GM19025 (cell line): ENCODE measurements around the gene CST7.
"Not testable (repeated sequence)": the region's sequence is repeated elsewhere in the genome, so short reads cannot be mapped to it uniquely, and the experiment has no call there.

ENCODE experiments used
- ATAC-seq: cut with Tn5 transposase; IDR thresholded peaks from one replicate; pipeline ENCODE4 v1.9.1; 2021; ENCODE audit warnings: mild to moderate bottlenecking, low read depth, moderate library complexity; ENCODE audit not compliant: unreplicated experiment

The CST7 gene

GRCh38 chr20:24998631-24999445 is 49.8 kb downstream of the CST7 start:
- ATAC-seq = peak; percentile 52

DNA sequence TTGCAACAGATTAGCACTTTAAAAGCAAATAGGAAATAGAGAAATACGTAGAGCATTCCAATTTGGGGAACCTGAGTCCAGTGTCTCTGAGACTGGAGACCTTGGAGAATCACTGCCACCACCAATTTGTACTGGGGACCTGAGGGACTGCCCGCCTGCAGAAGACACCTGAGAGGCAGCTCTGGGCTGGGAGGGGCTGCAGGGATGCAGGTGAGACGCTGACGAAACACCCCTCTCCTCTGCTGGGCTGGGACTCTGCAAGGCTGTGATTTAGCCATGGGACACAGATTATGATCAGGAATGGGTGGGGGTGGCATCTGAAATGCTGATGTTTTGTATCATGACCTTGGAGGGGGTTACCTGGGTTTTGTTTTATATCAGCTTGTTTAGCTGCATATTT is 50.5 kb downstream of the CST7 start:
- no peak for ATAC-seq

GRCh38 chr20:25000268-25000801 is 51.3 kb downstream of the CST7 start:
- no peak for ATAC-seq

DNA sequence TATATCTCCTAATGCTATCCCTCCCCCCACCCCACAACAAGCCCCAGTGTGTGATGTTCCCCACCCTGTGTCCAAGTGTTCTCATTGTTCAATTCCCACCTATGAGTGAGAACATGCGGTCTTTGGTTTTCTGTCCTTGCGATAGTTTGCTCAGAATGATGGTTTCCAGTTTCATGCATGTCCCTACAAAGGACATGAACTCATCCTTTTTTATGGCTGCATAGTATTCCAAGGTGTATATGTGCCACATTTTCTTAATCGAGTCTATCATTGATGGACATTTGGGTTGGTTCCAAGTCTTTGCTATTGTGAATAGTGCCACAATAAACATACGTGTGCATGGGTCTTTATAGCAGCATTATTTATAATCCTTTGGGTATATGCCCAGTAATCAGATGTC is 52.3 kb downstream of the CST7 start:
- not testable (repeated sequence) for ATAC-seq

DNA sequence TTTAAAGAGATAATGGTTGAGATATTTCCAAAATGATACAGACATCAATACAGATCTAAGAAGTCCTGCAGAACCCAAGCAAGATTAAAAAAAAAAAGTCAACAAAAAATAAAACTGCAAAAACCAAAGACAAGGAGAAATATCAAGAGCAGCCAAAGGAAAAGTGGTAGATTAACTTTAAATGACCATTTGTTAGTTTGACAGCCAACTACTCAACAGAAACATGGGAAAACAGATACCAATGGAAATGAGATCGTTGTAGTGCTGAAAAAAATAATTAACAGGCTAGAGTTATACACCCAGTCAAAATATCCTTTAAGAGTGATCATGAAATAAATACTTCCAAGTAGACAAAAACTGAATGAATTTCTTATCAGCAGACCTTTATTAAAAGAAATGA is 53.9 kb downstream of the CST7 start:
- no peak for ATAC-seq

DNA sequence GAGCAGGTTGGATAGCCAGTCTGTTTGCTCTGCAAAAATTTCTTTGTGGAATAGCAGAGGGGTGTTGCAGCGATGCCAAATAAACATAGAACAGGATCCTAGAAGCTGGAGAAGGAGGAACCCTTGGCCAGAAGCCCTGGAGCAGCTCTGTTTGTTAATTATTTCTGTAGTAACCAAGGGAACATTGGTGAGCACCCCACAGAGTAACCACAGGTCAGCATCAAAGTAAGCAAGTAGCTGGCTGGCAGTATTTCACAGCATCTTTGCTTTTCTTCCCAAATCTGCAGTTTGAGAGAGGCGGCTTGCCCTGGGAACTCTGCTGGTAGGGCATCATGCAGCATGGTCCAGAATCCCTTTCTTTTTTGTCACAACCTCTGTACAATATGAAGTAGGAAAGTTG is 56.2 kb downstream of the CST7 start:
- no peak for ATAC-seq

DNA sequence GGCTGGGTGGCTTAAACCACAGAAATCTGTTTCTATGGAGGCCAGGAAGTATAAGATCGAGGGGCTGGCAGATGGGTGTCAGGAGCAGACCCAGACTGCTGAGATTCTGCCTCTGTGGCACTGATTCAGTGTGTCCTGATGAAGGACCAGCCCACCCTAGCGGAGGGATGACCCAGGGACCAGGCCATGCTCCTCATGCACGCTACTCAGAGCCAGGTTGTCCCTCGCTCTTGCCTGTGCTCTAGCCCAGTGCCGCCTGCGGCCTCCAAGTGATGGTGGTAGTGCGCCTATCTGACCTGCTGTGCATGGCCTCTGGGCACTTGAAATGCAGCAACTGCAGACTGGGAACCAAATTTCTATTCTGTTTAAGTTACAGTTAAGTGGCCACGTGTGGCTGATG is 56.6 kb downstream of the CST7 start:
- ATAC-seq = no peak

DNA sequence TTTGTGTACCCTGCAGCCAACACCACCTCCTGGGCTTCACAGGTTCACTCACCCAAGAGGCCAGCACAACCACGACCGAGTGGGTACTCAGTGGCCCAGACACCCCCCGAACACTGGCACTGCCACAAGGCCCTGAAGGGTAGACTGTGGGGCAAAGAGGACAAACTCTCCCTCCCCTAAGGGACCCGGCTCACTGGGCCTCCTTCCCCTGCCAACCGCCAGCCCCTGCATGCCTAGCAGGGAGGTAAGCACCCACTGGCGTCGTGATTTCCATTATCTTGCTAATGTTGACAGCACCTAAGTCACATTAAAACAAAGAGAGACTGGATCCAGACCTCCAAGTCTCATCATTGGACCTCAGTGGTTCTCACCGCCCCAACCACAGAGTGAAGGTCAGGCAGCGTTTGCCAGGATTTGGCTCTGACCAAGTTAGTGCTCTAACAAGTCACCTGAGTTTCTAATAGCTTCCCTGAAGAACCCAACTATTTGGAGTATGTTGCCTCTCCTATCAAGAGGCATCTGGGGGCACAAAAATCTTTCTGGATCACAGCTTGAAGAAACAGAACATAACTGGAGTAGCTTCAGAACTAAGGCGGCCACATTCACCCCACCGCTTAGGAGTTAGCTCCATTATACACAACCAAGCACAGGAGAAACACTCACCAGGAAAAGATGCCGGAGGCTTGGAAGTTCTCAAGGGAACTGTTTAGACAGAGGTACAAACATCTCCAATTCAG is 57.5 kb downstream of the CST7 start:
- no peak for ATAC-seq

DNA sequence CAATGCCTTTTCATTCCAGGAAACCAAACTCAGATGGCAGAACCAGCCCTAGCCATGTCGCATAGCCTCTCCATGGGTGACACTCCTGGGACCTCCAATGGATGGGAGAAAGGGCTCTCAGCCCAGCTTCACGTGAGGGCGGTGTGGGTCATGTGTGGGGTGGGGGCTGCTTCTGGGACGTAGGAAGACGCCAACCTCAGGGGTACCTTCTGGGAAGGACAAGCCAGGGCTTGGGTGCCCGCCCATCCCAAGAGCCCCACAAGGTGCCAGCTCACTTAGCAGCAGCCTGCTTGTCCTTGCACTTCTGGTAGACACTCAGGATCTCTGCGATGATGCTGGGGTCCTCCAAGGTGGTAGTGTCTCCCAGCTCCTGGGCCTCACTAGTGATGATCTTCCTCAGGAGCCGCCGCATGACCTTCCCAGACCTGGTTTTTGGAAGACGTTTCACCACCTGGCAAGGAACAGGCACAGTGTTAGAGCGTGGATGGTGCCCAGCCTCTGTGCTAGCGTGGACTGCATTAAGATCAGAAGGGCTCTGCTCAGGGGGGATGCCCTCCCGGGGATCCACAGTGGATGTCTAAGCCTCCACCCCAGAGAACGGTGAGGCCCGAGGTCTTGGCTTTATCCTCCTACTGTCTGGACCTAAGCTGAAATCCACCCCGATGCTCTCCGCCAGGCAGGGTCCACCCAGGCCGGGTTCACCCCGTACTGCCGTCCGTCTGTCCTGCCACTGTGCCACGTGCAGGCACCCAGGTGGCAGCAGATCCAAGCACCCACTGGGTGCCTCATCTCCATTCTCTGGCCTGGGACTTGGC is 58.6 kb downstream of the CST7 start:
- ATAC-seq = no peak

DNA sequence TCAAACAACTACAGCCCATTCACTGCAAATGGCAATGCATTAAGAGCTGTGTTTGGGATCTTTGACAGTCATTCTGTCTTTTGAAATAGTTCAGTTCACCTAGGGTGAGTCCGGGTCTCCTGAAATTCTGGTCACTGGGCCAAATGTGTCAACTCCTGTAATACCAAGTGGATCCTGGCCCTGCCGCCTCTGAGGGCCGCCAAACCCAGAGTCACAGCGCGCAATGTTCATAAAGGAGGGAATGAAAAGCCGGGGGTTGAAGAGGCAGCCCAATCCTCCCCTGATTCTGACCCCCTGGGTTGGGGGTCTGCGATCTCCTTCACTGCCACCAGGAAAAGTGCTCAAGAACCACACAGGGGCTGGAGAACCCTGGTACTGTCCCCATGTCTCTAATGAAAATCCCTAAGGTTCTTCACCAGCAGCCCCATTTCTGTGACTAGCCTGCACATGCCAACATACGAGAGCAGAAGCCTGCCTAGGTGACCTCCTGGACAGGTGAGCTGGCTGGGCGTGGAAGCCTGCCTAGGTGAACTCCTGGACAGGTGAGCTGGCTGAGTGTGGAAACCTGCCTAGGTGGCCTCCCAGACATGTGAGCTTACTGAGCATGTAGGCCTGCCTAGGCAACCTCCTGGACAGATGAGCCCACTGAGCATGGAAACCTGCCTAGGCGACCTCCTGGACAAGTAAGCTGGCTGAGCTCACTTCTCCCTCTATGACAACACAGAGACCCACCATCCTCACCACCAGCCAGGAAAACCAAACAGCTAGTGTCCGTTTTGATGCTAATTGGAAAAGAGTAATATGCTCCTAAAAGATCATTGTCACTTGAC is 59.5 kb downstream of the CST7 start:
- ATAC-seq = no peak
